IPS DF 19.7 (cell line): Measurements from ENCODE around the gene RBM48.
"Not testable (repeated sequence)": the region's sequence is repeated elsewhere in the genome, so short reads cannot be mapped to it uniquely, and the experiment has no call there.

Source experiments
- DNase-seq: peaks from one replicate; pipeline ENCODE4 v3.0.0-alpha.2; 2013; ENCODE audit warnings: low read depth, low spot score

RBM48 gene

DNA sequence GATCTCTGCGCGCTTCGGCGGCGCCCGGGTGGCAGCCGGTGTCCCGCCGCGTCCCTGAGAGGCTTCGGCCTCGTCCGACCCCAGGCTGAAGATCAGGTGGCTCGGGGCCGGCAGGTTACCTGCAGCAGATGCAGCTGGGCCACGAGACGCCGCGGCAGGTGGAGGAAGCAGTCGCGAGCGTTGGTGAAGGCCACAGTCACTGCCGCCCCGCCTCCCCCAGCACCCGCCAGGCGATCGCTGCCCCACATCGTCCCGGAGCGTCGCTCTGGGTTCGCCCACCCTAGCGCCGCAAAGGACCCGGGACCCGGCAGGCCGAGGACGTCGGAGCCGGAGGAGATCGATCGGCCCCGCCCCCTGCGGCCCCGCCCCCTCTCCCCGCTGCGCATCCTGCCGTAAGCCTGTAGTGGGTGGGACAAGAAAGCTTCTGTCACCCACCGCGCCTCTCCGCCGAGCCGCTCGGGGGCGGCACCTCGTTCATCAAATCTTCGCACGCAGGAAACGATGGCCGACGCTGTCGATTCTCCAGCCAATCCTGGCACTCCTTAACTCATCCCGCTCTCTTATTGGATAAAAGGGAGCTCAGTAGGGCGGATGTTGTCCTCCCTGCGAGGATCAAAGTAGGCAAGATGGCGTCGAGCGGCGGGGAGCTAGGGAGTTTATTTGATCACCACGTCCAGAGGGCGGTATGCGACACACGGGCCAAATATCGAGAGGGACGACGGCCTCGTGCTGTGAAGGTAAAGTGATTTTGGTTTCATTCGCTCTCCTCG, at the start of gene RBM48, which contains the start of gene PEX1:
Gene RBM48, plus strand, starts transcription at position 608 of the 770 bp plus-strand sequence. Its CDS starts 19 bp downstream, at position 627.
Gene PEX1, minus strand, starts transcription at position 333 of the 770 bp plus-strand sequence. Its CDS starts 85 bp downstream, at position 248.
- DNase-seq, result peak; percentile 98

DNA sequence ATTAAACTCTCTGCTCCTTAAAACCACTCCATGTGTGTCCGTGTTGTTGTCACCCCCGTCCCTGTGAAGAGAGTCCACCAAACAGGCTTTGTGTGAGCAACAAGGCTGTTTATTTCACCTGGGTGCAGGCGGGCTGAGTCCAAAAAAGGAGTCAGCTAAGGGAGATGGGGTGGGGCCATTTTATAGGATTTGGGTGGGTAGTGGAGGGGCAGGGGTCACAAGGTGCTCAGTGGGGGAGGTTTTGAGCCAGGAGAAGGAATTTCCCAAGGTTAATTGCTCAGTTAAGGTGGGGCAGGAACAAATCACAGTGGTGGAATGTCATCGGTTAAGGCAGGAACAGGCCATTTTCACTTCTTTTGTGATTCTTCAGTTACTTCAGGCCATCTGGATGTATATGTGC, 49.4 kb upstream of the RBM48 start:
- not testable (repeated sequence) for DNase-seq

DNA sequence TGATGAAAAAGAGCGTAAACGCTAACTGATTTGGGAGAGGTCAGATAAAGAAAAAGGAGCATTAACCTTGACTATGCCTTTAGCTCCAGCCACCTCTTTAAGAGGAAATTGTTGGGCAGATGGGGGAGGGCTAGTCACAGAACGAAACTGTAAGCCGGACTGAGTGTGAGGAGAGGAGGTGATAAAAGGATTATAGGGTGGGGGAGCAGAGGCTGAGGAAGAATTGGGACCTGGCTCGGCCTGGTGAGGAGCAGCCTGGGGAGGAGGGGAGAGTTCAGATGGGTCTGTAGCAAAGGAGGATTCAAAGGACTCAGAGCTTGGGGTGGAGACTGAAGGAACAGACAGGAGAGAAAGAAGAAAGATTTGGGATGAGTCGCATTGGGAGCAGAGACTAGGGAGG, 45.0 kb upstream of the RBM48 start:
- DNase-seq, result not testable (repeated sequence)

DNA sequence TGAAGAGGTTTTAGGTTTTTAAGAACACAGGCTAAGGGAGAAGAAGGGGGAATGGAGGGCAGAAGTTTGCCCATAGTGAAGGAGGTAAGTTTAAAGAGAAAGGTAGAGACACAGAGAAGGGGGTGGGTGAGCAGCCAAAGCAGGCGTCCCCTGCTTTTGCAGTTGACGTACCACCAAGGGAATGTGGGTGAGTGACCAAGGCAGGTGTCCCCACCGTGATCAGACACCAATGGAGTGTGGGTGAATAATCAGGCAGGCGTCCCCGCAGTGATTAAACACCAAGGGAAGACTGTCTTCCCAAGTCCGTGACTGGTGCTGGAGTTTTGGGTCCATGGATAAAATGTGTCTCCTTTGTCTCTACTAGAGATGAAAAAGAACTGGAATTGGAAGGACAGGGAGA, 44.4 kb upstream of the RBM48 start:
- DNase-seq, result not testable (repeated sequence)

DNA sequence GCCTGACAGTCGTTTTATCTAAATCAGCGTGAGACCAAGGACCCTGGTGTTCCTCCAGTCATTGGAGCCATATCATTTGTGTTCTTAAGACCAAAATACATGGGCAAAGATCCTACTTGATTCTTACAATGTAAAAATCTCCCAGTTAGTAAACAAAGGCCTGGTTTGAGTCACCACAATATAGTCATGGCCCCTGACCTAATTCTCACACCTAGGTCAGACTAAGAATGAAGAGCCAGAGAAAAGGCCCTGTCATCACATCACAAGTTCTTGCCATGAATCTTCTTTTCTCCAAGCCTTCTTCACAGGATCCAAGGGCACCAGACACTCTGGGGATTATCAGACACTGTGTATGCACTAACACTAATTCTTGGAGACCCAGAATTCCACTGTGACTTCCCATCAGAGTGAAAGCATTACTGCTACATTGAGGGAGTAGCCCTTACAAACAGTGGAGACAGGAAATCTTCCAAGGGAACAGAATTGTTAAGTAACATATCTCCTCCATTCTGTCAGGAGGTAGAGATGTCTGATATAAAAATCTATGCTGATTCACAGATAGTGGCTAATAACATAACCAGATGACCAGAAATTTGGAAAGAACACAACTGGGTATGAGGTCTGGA, 43.2 kb upstream of the RBM48 start:
- DNase-seq, result no peak

DNA sequence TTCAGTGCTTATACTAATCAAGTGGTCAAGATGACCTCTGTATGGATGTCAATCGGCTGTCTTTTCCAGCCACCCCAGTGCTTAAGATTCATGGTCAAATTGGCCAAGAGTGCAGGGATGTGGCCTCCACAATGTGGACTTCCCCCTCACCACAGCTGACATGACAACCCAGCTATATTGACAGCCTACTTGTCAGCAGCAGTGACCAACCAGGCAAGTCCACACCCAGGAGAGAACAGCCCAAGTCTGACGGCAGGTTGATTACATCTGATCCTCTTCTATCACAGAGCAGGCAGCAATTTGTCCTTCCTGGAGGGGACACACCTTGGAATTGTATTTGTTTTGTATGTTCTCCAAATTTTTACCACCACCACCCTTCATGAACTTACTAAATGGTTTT, 42.6 kb upstream of the RBM48 start:
- DNase-seq, result no peak

DNA sequence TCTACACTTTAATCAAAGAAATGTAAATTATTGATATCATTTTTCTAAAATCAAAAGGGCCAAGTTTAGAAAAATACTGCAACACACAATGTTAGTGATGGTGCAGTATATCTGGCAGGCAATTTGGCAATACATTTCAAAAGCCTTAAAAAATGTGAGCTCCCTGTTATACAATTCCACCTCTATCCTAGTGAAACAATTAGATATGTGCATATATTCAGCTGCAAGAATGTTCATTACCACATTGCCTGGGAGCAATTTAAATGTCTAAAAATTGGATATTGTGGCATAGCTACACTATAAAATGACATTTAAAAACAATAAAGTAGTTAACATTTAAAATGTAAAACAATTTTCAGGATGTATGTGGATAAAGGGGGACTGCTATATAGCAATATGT, 40.8 kb upstream of the RBM48 start:
- DNase-seq, result no peak

DNA sequence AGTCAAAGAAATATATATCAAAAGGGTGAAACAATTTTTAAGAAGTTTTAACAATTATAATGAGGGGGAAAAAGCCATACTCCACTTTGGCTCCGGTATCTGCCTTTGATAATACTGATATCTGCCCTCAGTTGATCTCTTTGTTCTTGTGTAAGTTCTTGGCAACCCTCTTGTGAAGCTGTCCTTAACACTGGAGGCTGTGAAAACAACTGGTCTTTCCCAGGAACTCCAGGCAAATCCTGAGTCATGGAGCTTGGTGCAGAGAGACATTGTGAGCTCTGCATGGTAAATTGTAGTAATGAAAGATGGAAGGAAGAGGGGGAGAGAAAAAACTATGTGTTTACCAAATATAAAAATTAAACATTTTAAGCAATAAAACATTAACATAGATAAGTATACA, 39.0 kb upstream of the RBM48 start:
- no peak for DNase-seq

DNA sequence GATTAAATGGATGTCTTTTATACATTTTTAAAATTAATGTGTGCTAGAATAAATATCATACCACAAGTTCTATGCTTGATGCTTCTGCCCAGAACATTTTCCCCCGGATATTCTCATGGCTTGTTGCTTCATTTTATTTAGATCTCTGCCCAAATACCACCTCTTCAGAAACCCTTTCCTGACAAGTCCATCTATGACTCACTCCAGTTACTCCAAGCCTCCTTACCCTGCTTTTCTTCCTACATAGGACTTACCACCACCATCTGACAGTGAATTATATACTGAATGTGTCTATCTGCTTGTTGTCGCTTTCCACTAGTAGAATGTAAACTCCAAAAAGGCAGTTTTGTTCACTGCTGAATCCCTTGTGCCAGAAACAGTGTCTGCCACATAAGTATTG, 31.7 kb upstream of the RBM48 start:
- DNase-seq, result no peak

DNA sequence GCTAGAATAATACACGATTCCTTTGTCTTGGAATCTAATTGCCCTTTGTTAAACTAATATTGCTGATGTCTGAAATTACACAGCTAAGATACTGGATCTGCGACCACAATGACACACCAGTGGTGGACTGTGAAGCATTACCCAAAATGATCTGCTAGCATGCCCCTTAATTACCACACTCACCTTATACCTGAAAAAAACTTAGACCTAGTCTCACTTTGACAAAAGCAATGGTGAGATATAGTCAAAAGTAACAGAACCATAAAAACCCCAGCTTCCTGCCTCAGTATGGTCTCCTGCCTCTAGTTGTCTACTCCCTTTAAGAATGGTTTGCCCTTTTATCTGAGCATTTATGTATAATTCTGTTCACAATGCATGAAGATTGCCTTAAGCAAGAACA, 30.0 kb upstream of the RBM48 start:
- no peak for DNase-seq

DNA sequence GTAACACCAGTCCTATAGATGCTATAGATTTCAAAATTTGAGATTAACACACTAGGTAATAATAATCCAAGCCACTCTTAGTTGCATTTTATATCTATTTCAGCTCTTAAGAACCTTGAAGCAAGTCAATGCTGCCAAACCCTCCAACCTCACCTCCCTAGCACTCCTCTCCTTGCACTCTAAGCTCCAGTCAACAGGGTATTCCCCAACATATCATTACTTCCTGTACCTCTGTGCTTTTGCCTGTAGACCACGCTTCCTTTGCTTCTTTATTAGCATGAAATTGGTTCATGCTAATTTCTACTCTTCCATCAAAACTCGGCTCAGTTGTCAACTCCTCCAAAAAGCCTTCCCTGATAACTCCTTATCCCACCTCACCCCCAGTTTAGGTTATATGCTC, 24.8 kb upstream of the RBM48 start:
- no peak for DNase-seq

DNA sequence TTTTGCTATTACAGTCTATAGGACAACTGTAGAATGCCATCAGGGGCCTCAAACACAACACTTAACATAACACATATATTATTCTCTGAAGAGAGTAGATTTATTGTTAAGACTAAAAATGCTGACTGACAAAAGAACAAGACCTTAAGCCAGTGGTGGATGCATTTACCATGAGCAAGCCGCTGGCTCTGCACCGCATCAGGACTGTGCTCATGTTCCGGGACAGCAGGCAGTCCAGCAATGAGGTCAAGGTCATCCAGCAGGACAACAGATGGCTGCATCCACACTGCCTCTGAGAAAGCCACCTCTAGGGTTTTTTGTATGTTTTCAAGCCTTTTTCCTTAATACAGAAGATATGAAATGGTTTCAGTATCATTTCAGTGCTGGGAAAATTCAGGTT, 24.0 kb upstream of the RBM48 start:
- no peak for DNase-seq

DNA sequence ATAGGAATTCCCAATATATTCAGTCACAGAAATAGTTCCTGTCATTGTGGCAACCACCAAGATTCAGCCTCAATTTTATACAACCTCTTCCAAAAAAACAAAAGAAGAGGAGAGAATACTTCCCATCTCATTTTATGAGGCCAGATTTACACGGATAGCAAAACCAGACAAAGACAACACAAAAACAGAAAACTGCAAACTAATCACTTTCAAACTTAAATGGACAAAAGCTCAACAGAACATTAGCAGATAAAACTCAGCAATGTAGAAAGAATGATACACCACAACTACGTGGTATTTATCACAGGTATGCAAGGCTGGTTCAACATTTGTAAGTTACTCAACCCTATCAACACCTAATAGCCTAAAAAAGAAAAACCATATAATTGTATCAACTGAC, 22.2 kb upstream of the RBM48 start:
- no peak for DNase-seq

DNA sequence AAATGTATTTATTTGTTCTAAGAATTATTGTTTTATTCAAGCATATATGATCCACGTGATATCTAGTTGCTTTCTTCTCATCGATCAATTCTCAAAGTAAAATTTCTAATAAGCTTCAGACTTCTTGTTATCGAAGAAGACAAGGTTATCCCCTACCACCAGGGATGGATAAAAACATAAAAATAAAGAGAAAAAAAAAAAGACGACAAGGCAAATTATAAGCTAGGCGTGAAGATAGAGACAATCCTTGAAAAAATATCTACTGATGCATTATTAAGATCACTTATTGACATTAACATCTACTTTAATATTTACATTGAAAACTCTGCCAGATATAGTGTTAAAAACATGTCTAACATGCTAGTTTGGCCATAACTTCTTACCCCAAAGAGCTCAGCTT, 19.6 kb upstream of the RBM48 start:
- no peak for DNase-seq

DNA sequence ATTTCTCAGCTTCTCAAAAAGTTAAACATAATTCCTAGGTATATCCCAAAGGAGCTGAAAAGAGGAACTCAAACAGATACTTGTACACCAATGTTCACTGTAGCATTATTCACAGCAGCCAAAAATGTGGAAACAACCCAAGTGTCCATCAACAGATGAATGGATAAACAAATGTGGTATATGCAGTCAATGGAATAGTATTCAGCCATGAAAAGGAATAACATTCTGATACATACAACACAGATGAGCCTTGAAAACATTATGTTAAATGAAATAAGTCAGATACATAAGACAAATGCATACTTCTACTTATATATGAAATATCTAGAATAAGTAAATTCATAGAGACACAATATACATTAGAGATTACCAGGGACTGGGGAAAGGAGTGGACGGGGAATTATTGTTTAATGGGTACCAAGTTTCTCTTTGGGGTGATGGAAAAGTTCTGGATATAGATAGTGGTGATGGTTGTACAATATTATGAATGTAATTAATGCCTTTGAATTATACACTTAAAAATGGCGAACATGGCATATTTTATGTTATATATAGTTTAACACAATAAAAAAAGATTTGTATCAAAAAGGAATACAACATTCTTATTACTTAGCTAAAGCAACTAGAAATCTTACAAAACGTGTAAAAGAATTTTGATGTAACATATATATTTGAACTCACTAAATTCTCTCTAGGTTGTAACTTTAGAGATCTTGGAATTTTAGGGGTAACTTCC, 15.3 kb upstream of the RBM48 start:
- no peak for DNase-seq

DNA sequence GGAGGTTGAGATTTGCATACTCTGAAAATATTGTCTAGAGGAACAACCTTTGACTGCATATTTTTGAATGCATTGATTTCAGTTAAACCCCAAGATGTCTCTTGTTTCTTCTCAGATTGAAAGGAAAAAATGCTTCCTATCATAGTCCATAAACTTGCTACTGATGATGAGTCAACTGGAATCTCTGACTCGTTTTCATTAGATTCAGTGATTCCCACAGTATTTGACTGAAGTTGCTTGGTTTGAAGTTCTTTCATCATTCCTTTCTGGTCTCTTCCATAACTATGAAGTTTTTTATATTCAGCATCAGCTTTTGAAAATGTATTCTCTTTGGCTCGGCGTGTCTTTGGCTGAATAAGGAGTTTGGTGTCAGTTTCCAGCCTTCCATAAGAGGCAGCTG, 11.0 kb upstream of the RBM48 start:
- no peak for DNase-seq

DNA sequence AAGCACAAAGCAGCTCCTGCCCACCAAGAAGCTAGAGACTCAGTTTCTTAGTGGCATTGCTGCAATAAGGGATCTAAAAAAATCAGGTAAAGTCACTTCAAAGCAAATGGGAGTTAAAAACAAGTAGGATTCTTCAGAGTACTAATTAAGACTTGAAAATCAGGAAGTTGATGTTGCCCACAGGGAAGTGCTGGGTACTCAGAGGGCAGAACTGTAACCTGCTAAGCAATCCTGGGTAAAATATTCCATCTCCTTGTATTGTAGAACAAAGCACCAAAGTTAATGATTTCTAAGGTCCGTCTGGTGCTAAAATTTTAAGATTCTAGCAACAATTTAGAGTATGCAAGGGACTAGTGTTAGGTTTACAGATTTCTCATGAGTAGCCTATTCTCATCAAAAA, 8.6 kb upstream of the RBM48 start:
- DNase-seq, result no peak

DNA sequence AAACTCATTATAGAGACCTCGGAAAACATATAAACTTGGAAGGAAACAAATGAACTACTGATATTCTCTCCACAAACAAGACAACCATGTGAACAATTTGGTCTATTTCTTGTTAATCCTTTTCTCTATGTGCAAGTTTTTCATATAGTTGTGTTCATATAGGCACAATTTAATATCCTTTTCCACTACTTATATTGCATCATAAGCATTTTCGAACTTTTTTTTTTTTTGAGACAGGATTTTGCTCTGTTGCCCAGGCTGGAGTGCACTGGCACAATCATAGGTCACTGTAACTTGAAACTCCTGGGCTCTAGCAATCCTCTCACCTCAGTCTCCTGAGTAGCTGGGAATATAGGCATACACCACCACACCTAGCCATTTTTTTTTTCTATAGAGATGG, 5.5 kb upstream of the RBM48 start:
- DNase-seq, result no peak

DNA sequence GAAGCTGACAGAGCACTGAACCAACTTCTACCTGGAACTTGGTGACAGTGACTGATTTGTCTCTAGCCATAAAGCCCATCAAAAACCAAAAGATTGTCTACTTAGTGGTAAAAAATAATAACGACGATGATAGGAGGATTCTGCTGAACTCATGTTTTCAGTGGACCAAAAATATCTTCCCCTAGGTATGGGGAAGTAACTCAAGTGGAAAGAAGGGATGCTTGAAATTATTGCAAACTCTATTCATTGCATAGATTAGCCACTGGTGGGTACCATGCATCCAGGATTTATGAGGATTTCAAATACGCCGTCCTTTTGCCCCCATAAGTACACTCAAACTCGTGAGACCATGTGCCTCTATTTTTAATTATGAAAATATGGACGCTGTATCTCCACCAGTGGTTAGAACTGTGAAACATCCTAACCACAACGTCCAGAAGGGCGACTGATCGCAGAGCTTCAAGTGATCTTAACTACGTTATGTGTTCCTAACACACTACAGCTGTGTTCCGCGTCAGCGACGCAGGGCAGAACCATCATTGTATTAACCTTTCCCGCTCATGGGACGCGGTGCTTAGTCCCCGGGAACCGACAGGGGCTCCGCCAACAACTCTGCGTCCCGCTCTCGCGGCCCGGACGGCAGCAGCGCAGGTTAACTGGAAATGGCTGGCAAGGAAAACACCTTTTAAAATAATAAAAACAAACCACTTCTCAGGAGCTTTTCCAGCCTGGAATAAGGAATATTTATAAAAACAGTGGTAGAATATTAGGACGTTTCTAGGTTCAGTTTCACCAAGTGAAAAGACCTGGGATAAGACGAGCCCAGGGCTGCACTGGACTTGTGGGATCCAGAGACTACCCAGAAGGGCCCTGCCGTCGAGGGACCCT, 1.1 kb upstream of the RBM48 start:
- no peak for DNase-seq

DNA sequence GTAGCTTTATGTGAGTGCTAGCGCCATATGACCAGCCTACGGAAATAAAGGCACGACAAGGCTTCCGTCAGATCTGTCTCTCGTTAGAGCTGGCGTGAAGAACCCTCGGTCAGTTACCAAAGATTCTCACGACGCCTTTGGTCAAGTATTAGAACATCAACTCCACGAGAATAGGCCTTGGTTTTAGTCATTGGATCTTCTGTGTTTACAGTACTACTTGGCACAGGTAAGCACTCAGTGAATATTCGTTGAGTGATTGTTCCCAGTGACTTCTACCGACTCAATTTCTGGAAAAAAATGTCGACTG, 316 bp downstream of the RBM48 start:
- DNase-seq, result no peak

DNA sequence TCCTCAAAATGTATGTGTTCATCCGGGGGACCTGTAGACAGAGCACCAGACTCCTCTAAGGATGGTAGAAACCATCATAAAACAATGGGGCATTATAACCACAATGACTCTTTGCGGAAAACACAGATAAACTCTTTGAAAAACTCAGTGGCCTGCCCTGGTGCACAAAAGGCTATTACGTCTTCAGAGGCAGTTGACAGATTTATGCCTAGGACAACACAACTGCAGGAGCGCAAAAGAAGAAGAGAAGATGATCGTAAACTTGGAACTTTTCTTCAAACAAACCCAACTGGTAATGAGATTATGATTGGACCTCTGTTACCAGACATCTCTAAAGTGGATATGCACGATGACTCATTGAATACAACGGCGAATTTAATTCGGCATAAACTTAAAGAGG, 6.0 kb downstream of the RBM48 start:
- DNase-seq, result no peak

DNA sequence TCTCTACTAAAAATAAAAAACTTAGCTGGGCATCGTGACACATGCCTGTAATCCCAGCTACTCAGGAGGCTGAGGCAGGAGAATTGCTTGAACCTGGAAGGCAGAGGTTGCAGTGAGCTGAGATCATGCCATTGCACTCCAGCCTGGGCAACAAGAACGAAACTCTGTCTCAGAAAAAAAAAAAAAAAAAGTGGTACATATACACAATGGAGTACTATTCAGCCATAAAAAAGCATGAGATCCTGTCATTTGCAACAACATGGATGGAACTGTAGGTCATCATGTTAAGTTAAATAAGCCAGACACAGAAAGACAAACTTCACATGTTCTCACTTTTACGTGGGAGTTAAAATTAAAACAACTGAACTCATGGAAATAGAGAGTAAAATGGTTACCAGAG, 14.9 kb downstream of the RBM48 start:
- not testable (repeated sequence) for DNase-seq
